Skeletal muscle satellite cell (primary cell): Measurements from ENCODE around the gene BTBD9.

Experiments
- H3K27me3 ChIP-seq: 2 replicates; pipeline ENCODE4 v1.7.0; 2013; ENCODE audit warnings: low read length; ENCODE audit not compliant: control insufficient read depth, insufficient read depth
- H3K36me3 ChIP-seq: 2 replicates; pipeline ENCODE4 v1.7.0; 2013; ENCODE audit warnings: mild to moderate bottlenecking, control low read depth, low read length; ENCODE audit not compliant: insufficient read depth
- H3K4me1 ChIP-seq: 2 replicates; pipeline ENCODE4 v1.7.0; 2013; ENCODE audit warnings: low read length; ENCODE audit not compliant: control insufficient read depth, insufficient read depth
- H3K4me2 ChIP-seq: 2 replicates; pipeline ENCODE4 v1.7.0; 2013; ENCODE audit warnings: mild to moderate bottlenecking, low read length
- H3K4me3 ChIP-seq: 2 replicates; pipeline ENCODE4 v1.7.0; 2013; ENCODE audit warnings: low read length
- H3K9ac ChIP-seq: 2 replicates; pipeline ENCODE4 v1.7.0; 2013; ENCODE audit warnings: mild to moderate bottlenecking, low read depth, low read length, moderate library complexity
- H3K9me3 ChIP-seq: replicated peaks from 2 replicates; pipeline ENCODE4 v1.7.0; 2013; ENCODE audit warnings: mild to moderate bottlenecking, control low read depth, low read length

BTBD9 gene

GRCh38 chr6:38302838-38303237, 336.9 kb downstream of the BTBD9 start:
- Histone ChIP-seq H3K27me3 (no peaks in the 10 kb centered on the region), H3K36me3 (no peaks in the 10 kb centered on the region), H3K9ac (no peak overlapping the region), H3K4me2 (no peak overlapping the region), H3K9me3 (no peaks in the 10 kb centered on the region), H3K4me1 (no peaks in the 10 kb centered on the region), H3K4me3 (no peak overlapping the region)

- no peaks in the 10 kb centered on the region for H3K4me1 ChIP-seq
- H3K9me3 ChIP-seq, result no peaks in the 10 kb centered on the region
- H3K4me2 ChIP-seq, result no peak overlapping the region
- H3K4me3 ChIP-seq, result no peak overlapping the region
- H3K27me3 ChIP-seq, result no peaks in the 10 kb centered on the region
- H3K9ac ChIP-seq, result no peak overlapping the region
- H3K36me3 ChIP-seq, result no peaks in the 10 kb centered on the region
Measured at GRCh38 chr6:38302081-38302480, 337.6 kb downstream of the BTBD9 start.

- Histone ChIP-seq H3K9me3 (no peaks in the 10 kb centered on the region), H3K4me3 (no peak overlapping the region), H3K4me2 (no peak overlapping the region), H3K27me3 (no peaks in the 10 kb centered on the region), H3K36me3 (no peaks in the 10 kb centered on the region), H3K9ac (no peak overlapping the region), H3K4me1 (no peaks in the 10 kb centered on the region)
Measured at GRCh38 chr6:38290133-38290799, 349.5 kb downstream of the BTBD9 start.

GRCh38 chr6:38287487-38287886, 352.2 kb downstream of the BTBD9 start:
- no peak overlapping the region for H3K9ac ChIP-seq
- H3K4me2 ChIP-seq, result no peak overlapping the region
- H3K36me3 ChIP-seq, result no peaks in the 10 kb centered on the region
- H3K4me3 ChIP-seq, result no peak overlapping the region
- H3K9me3 ChIP-seq, result no peaks in the 10 kb centered on the region
- H3K27me3 ChIP-seq, result no peaks in the 10 kb centered on the region
- peaks cover 24% of the 10 kb centered on the region for H3K4me1 ChIP-seq

- Histone ChIP-seq H3K4me3 (no peak overlapping the region), H3K9me3 (no peaks in the 10 kb centered on the region), H3K36me3 (no peaks in the 10 kb centered on the region), H3K4me2 (no peak overlapping the region), H3K4me1 (peaks cover 26% of the 10 kb centered on the region), H3K27me3 (no peaks in the 10 kb centered on the region), H3K9ac (no peak overlapping the region)
Measured at GRCh38 chr6:38284802-38285394, 354.8 kb downstream of the BTBD9 start.

GRCh38 chr6:38283734-38284362, 355.9 kb downstream of the BTBD9 start:
- no peaks in the 10 kb centered on the region for H3K9me3 ChIP-seq
- H3K9ac ChIP-seq, result no peak overlapping the region
- peak overlapping the region; percentile 18 for H3K4me2 ChIP-seq
- H3K4me3 ChIP-seq, result no peak overlapping the region
- no peaks in the 10 kb centered on the region for H3K27me3 ChIP-seq
- peaks cover 26% of the 10 kb centered on the region for H3K4me1 ChIP-seq
- H3K36me3 ChIP-seq, result no peaks in the 10 kb centered on the region

- Histone ChIP-seq H3K4me3 (no peak overlapping the region), H3K36me3 (no peaks in the 10 kb centered on the region), H3K4me1 (peaks cover 26% of the 10 kb centered on the region), H3K9me3 (no peaks in the 10 kb centered on the region), H3K27me3 (no peaks in the 10 kb centered on the region), H3K4me2 (no peak overlapping the region), H3K9ac (no peak overlapping the region)
Measured at GRCh38 chr6:38282911-38283310, 356.8 kb downstream of the BTBD9 start.

- no peaks in the 10 kb centered on the region for H3K27me3 ChIP-seq
- H3K4me2 ChIP-seq, result no peak overlapping the region
- H3K4me3 ChIP-seq, result no peak overlapping the region
- H3K9me3 ChIP-seq, result no peaks in the 10 kb centered on the region
- H3K4me1 ChIP-seq, result peaks cover 26% of the 10 kb centered on the region
- no peaks in the 10 kb centered on the region for H3K36me3 ChIP-seq
- H3K9ac ChIP-seq, result no peak overlapping the region
Measured at GRCh38 chr6:38281126-38281525, 358.6 kb downstream of the BTBD9 start.

- H3K4me2 ChIP-seq, result no peak overlapping the region
- no peak overlapping the region for H3K9ac ChIP-seq
- H3K4me1 ChIP-seq, result peaks cover 26% of the 10 kb centered on the region
- H3K27me3 ChIP-seq, result no peaks in the 10 kb centered on the region
- H3K4me3 ChIP-seq, result no peak overlapping the region
- H3K36me3 ChIP-seq, result no peaks in the 10 kb centered on the region
- H3K9me3 ChIP-seq, result no peaks in the 10 kb centered on the region
Measured at GRCh38 chr6:38279963-38280588, 359.7 kb downstream of the BTBD9 start.

- Histone ChIP-seq H3K4me3 (no peak overlapping the region), H3K4me1 (peaks cover 21% of the 10 kb centered on the region), H3K9me3 (no peaks in the 10 kb centered on the region), H3K27me3 (no peaks in the 10 kb centered on the region), H3K9ac (no peak overlapping the region), H3K36me3 (no peaks in the 10 kb centered on the region), H3K4me2 (no peak overlapping the region)
Measured at GRCh38 chr6:38279423-38279822, 360.3 kb downstream of the BTBD9 start.

GRCh38 chr6:38273325-38273724, 366.4 kb downstream of the BTBD9 start:
- Histone ChIP-seq H3K4me2 (no peak overlapping the region), H3K9me3 (no peaks in the 10 kb centered on the region), H3K4me1 (peaks cover 33% of the 10 kb centered on the region), H3K27me3 (no peaks in the 10 kb centered on the region), H3K4me3 (no peak overlapping the region), H3K36me3 (no peaks in the 10 kb centered on the region), H3K9ac (no peak overlapping the region)
